RKO (cell line): Measurements from ENCODE around the gene ZNF576.
"Not testable (repeated sequence)": the region's sequence is repeated elsewhere in the genome, so short reads cannot be mapped to it uniquely, and the experiment has no call there.

Experiments used
- DNase-seq: peaks from one replicate; pipeline ENCODE4 v3.0.0-alpha.2; 2016; ENCODE audit warnings: low spot score

Gene ZNF576

GRCh38 chr19:43626838-43627237 is 30.4 kb downstream of the ZNF576 start:
- DNase-seq: no peak

GRCh38 chr19:43628646-43629326 is 32.4 kb downstream of the ZNF576 start:
- DNase-seq: no peak

GRCh38 chr19:43631491-43631890 is 35.1 kb downstream of the ZNF576 start:
- no peak for DNase-seq

GRCh38 chr19:43633520-43633919 is 37.1 kb downstream of the ZNF576 start:
- DNase-seq: no peak

- DNase-seq: no peak
Observed at GRCh38 chr19:43634068-43634467, 37.7 kb downstream of the ZNF576 start.

- no peak for DNase-seq
Observed at GRCh38 chr19:43634506-43634871, 38.1 kb downstream of the ZNF576 start.

GRCh38 chr19:43634872-43635560 is 38.6 kb downstream of the ZNF576 start:
- DNase-seq: no peak

GRCh38 chr19:43635561-43635940 is 39.2 kb downstream of the ZNF576 start:
- DNase-seq: not testable (repeated sequence)

GRCh38 chr19:43636121-43636683 is 39.8 kb downstream of the ZNF576 start:
- DNase-seq: no peak

- no peak for DNase-seq
Observed at GRCh38 chr19:43638214-43638994, 42.0 kb downstream of the ZNF576 start.

- no peak for DNase-seq
Observed at GRCh38 chr19:43638995-43639518, 42.7 kb downstream of the ZNF576 start.

GRCh38 chr19:43639519-43640423 is 43.4 kb downstream of the ZNF576 start, which contains the start of gene CADM4:
Gene CADM4 (minus strand): TSS chr19:43639850. CDS start chr19:43639790, 60 bp downstream.
- no peak for DNase-seq

GRCh38 chr19:43640424-43640757 is 44.0 kb downstream of the ZNF576 start:
- DNase-seq: no peak

GRCh38 chr19:43641333-43641732 is 44.9 kb downstream of the ZNF576 start:
- DNase-seq: no peak

- DNase-seq: no peak
Observed at GRCh38 chr19:43642531-43642930, 46.1 kb downstream of the ZNF576 start.

- DNase-seq: no peak
Observed at GRCh38 chr19:43643326-43643725, 46.9 kb downstream of the ZNF576 start.

- DNase-seq: no peak
Observed at GRCh38 chr19:43644181-43644580, 47.8 kb downstream of the ZNF576 start.

- DNase-seq: no peak
Observed at GRCh38 chr19:43648633-43649032, 52.2 kb downstream of the ZNF576 start.

- no peak for DNase-seq
Observed at GRCh38 chr19:43649514-43649913, 53.1 kb downstream of the ZNF576 start.

- not testable (repeated sequence) for DNase-seq
Observed at GRCh38 chr19:43650276-43650675, 53.9 kb downstream of the ZNF576 start.
